Activated T-helper 1 cell treated with anti-CD3 and anti-CD28 coated beads, Interleukin-12 subunit alpha, Interleukin-12 subunit beta, Interleukin-2, Interleukin-4 antibody, amounts not matched to agents 30 ng/mL and 10 ng/mL and 1 ng/mL, durations not matched to agents 14 hours and 24 hours and 36 hours (primary cell): Measurements from ENCODE around the gene NUDCD3. TPM values are rescaled to one million over a fixed set of nuclear protein-coding genes. Genes with fewer than 3 reads are reported as not detected.

Source experiments
- DNase-seq: peaks from one replicate; pipeline ENCODE4 v3.0.0; 2021; ENCODE audit warnings: low spot score
- H3K27ac Mint-ChIP-seq: one replicate; pipeline ENCODE4 v1.8.0; 2021; ENCODE audit warnings: mild to moderate bottlenecking, mixed read lengths
- H3K27me3 Mint-ChIP-seq: one replicate; pipeline ENCODE4 v1.8.0; 2022; ENCODE audit warnings: mild to moderate bottlenecking, moderate library complexity, mixed read lengths; ENCODE audit not compliant: insufficient read depth
- H3K36me3 Mint-ChIP-seq: one replicate; pipeline ENCODE4 v1.8.0; 2021; ENCODE audit warnings: low read depth, mixed read lengths
- H3K4me1 Mint-ChIP-seq: one replicate; pipeline ENCODE4 v1.8.0; 2021; ENCODE audit warnings: low read depth, mixed read lengths
- H3K4me3 Mint-ChIP-seq: one replicate; pipeline ENCODE4 v1.8.0; 2021; ENCODE audit warnings: mild to moderate bottlenecking, moderate library complexity, mixed read lengths
- H3K9me3 Mint-ChIP-seq: one replicate; pipeline ENCODE4 v1.8.0; 2021; ENCODE audit warnings: mixed read lengths
- intact Hi-C: fragments of 100-400 bp; cut with micrococcal nuclease; formaldehyde crosslinking; loops from one replicate; pipeline ENCODE4 v1.15.1; 2024
- total RNA-seq: library from RNA; stranded (reverse); gene quantifications from 2 replicates; pipeline ENCODE4 v1.2.3, GENCODE V29; 2022

Gene NUDCD3
- total RNA-seq, 1 donor from 2014 or later: 83.1 TPM

GRCh38 chr7:44348851-44349781 is 141.3 kb downstream of the NUDCD3 start:
- H3K27me3 Mint-ChIP-seq: peaks cover 52% of the 10 kb centered on the region
- intact Hi-C loops: loop anchor here (1.0 kb wide), 1 partner anchor 128 kb away; no protein-coding TSS in a partner anchor
- H3K27ac Mint-ChIP-seq: no peak overlapping the region
- H3K4me1 Mint-ChIP-seq: no peaks in the 10 kb centered on the region
- H3K9me3 Mint-ChIP-seq: peaks cover 15% of the 10 kb centered on the region
- H3K36me3 Mint-ChIP-seq: no peaks in the 10 kb centered on the region
- no peak overlapping the region for H3K4me3 Mint-ChIP-seq
- no peak for DNase-seq

GRCh38 chr7:44348300-44348699 is 142.2 kb downstream of the NUDCD3 start:
- H3K27ac Mint-ChIP-seq: no peak overlapping the region
- peaks cover 51% of the 10 kb centered on the region for H3K27me3 Mint-ChIP-seq
- peaks cover 10% of the 10 kb centered on the region for H3K9me3 Mint-ChIP-seq
- intact Hi-C loops: loop anchor here (1.0 kb wide), 1 partner anchor 129 kb away; no protein-coding TSS in a partner anchor
- no peaks in the 10 kb centered on the region for H3K36me3 Mint-ChIP-seq
- no peak overlapping the region for H3K4me3 Mint-ChIP-seq
- H3K4me1 Mint-ChIP-seq: no peaks in the 10 kb centered on the region
- DNase-seq: no peak

GRCh38 chr7:44347546-44348114 is 142.8 kb downstream of the NUDCD3 start:
- no peaks in the 10 kb centered on the region for H3K4me1 Mint-ChIP-seq
- H3K27me3 Mint-ChIP-seq: peaks cover 50% of the 10 kb centered on the region

GRCh38 chr7:44346063-44346462 is 144.4 kb downstream of the NUDCD3 start:
- peaks cover 10% of the 10 kb centered on the region for H3K9me3 Mint-ChIP-seq
- H3K27me3 Mint-ChIP-seq: peaks cover 42% of the 10 kb centered on the region
- DNase-seq: no peak
- H3K4me1 Mint-ChIP-seq: no peaks in the 10 kb centered on the region
- no peaks in the 10 kb centered on the region for H3K36me3 Mint-ChIP-seq
- H3K4me3 Mint-ChIP-seq: no peak overlapping the region
- no peak overlapping the region for H3K27ac Mint-ChIP-seq
- intact Hi-C loops: no loop called here

More at GRCh38 chr7:44347546-44348114, 142.8 kb downstream of the NUDCD3 start:
- Mint-ChIP-seq H3K9me3 (peaks cover 10% of the 10 kb centered on the region), H3K36me3 (no peaks in the 10 kb centered on the region), H3K4me3 (no peak overlapping the region), H3K27ac (no peak overlapping the region)
- DNase-seq: no peak
- intact Hi-C loops: loop anchor here (1.0 kb wide), 1 partner anchor 130 kb away; no protein-coding TSS in a partner anchor

GRCh38 chr7:44341401-44341800 is 149.1 kb downstream of the NUDCD3 start:
- peaks cover 8% of the 10 kb centered on the region for H3K9me3 Mint-ChIP-seq
- intact Hi-C loops: no loop called here
- H3K36me3 Mint-ChIP-seq: no peaks in the 10 kb centered on the region
- no peak overlapping the region for H3K4me3 Mint-ChIP-seq
- DNase-seq: no peak
- peaks cover 35% of the 10 kb centered on the region for H3K27me3 Mint-ChIP-seq
- H3K4me1 Mint-ChIP-seq: no peaks in the 10 kb centered on the region
- no peak overlapping the region for H3K27ac Mint-ChIP-seq

GRCh38 chr7:44338600-44338999 is 151.9 kb downstream of the NUDCD3 start:
- no peak overlapping the region for H3K27ac Mint-ChIP-seq
- H3K4me3 Mint-ChIP-seq: no peak overlapping the region
- peaks cover 14% of the 10 kb centered on the region for H3K27me3 Mint-ChIP-seq
- H3K9me3 Mint-ChIP-seq: peaks cover 8% of the 10 kb centered on the region
- intact Hi-C loops: no loop called here
- H3K4me1 Mint-ChIP-seq: no peaks in the 10 kb centered on the region
- no peaks in the 10 kb centered on the region for H3K36me3 Mint-ChIP-seq
- no peak for DNase-seq

GRCh38 chr7:44336491-44336890 is 154.0 kb downstream of the NUDCD3 start:
- no peak overlapping the region for H3K27ac Mint-ChIP-seq
- no peaks in the 10 kb centered on the region for H3K36me3 Mint-ChIP-seq
- intact Hi-C loops: no loop called here
- H3K27me3 Mint-ChIP-seq: peaks cover 14% of the 10 kb centered on the region
- no peak for DNase-seq
- no peak overlapping the region for H3K4me3 Mint-ChIP-seq
- H3K9me3 Mint-ChIP-seq: peaks cover 8% of the 10 kb centered on the region
- H3K4me1 Mint-ChIP-seq: no peaks in the 10 kb centered on the region

GRCh38 chr7:44335184-44335583 is 155.3 kb downstream of the NUDCD3 start:
- H3K27ac Mint-ChIP-seq: no peak overlapping the region
- peaks cover 14% of the 10 kb centered on the region for H3K27me3 Mint-ChIP-seq
- intact Hi-C loops: no loop called here
- H3K9me3 Mint-ChIP-seq: peaks cover 8% of the 10 kb centered on the region
- no peak for DNase-seq
- no peaks in the 10 kb centered on the region for H3K4me1 Mint-ChIP-seq
- no peaks in the 10 kb centered on the region for H3K36me3 Mint-ChIP-seq
- no peak overlapping the region for H3K4me3 Mint-ChIP-seq

- H3K36me3 Mint-ChIP-seq: no peaks in the 10 kb centered on the region
- H3K4me3 Mint-ChIP-seq: no peak overlapping the region
- DNase-seq: no peak
- H3K9me3 Mint-ChIP-seq: peaks cover 8% of the 10 kb centered on the region
- H3K4me1 Mint-ChIP-seq: no peaks in the 10 kb centered on the region
- H3K27ac Mint-ChIP-seq: no peak overlapping the region
- H3K27me3 Mint-ChIP-seq: peaks cover 12% of the 10 kb centered on the region
- intact Hi-C loops: no loop called here
Observed at GRCh38 chr7:44334734-44335097, 155.7 kb downstream of the NUDCD3 start.

GRCh38 chr7:44333911-44334733 is 156.3 kb downstream of the NUDCD3 start:
- Mint-ChIP-seq H3K27me3 (peaks cover 10% of the 10 kb centered on the region), H3K36me3 (no peaks in the 10 kb centered on the region), H3K4me1 (no peaks in the 10 kb centered on the region), H3K9me3 (peaks cover 8% of the 10 kb centered on the region), H3K4me3 (no peak overlapping the region), H3K27ac (no peak overlapping the region)
- DNase-seq: no peak
- intact Hi-C loops: no loop called here

- H3K4me3 Mint-ChIP-seq: no peak overlapping the region
- no peak for DNase-seq
- no peak overlapping the region for H3K27ac Mint-ChIP-seq
- no peaks in the 10 kb centered on the region for H3K9me3 Mint-ChIP-seq
- no peaks in the 10 kb centered on the region for H3K36me3 Mint-ChIP-seq
- H3K4me1 Mint-ChIP-seq: no peaks in the 10 kb centered on the region
- intact Hi-C loops: no loop called here
- H3K27me3 Mint-ChIP-seq: peaks cover 8% of the 10 kb centered on the region
Observed at GRCh38 chr7:44331682-44332081, 158.8 kb downstream of the NUDCD3 start.

- Mint-ChIP-seq H3K4me1 (peaks cover 4% of the 10 kb centered on the region), H3K9me3 (no peaks in the 10 kb centered on the region), H3K27ac (no peak overlapping the region), H3K4me3 (no peak overlapping the region), H3K36me3 (no peaks in the 10 kb centered on the region), H3K27me3 (peaks cover 16% of the 10 kb centered on the region)
- DNase-seq: no peak
- intact Hi-C loops: no loop called here
Observed at GRCh38 chr7:44330331-44330730, 160.1 kb downstream of the NUDCD3 start.
